Lower lobe of right lung (tissue), 2 donors: ENCODE measurements around the gene MAPK11. TPM values are rescaled to one million over a fixed set of nuclear protein-coding genes. Genes with fewer than 3 reads are reported as not detected.

Experiments used
- ATAC-seq, 2 donors: fragments of 200-7000 bp; cut with Tn5 transposase; one replicate each; pipeline ENCODE4 v1.9.1; 2020 to 2022; ENCODE audit warnings: mild to moderate bottlenecking in 2 of 2, moderate library complexity in 2 of 2
- DNase-seq: peaks from one replicate; pipeline ENCODE4 v3.0.0-alpha.2; 2020
- H3K27ac ChIP-seq: fragments of 200-600 bp; one replicate; pipeline ENCODE4 v1.8.0; 2022
- H3K27me3 ChIP-seq: fragments of 200-600 bp; one replicate; pipeline ENCODE4 v1.8.0; 2022; ENCODE audit warnings: low read depth
- H3K36me3 ChIP-seq: fragments of 200-600 bp; one replicate; pipeline ENCODE4 v1.8.0; 2022; ENCODE audit warnings: mild to moderate bottlenecking
- H3K4me1 ChIP-seq: fragments of 200-600 bp; one replicate; pipeline ENCODE4 v1.8.0; 2022
- H3K4me3 ChIP-seq: fragments of 200-600 bp; one replicate; pipeline ENCODE4 v1.8.0; 2022; ENCODE audit warnings: mild to moderate bottlenecking
- H3K9me3 ChIP-seq: fragments of 200-600 bp; one replicate; pipeline ENCODE4 v1.8.0; 2022
- CTCF ChIP-seq: fragments of 200-600 bp; IDR thresholded peaks from one replicate; pipeline ENCODE4 v1.8.0; 2022; ENCODE audit warnings: antibody characterized with exemption, mild to moderate bottlenecking
- intact Hi-C: fragments of 100-400 bp; cut with DNase I; formaldehyde crosslinking; loops from one replicate; pipeline ENCODE4 v1.11.0; 2022
- total RNA-seq: library from RNA; stranded (reverse); fragmentation: NEBNext Ultra II Directional; extraction: Animal tissue kit (Norgen Biotek cat#: 25700); gene quantifications from one replicate; pipeline ENCODE4 v1.2.1, GENCODE V29; 2021
- donor health status: DM: no; HTN: yes; CAD: no; lungs with severe emphysema.

Gene MAPK11
- total RNA-seq, 1 donor from 2014 or later = 13.1 TPM

GRCh38 chr22:50281957-50282356 lies 11.8 kb upstream of the MAPK11 start:
- no peak overlapping the region for H3K4me3 ChIP-seq
- H3K36me3 ChIP-seq = peaks cover 95% of the 10 kb centered on the region
- no peak for TF ChIP-seq CTCF
- no peaks in the 10 kb centered on the region for H3K9me3 ChIP-seq
- H3K27me3 ChIP-seq = no peaks in the 10 kb centered on the region
- no peak for DNase-seq
- intact Hi-C loops = no loop called here
- H3K27ac ChIP-seq = peak overlapping the region; percentile 64
- H3K4me1 ChIP-seq = peaks cover 17% of the 10 kb centered on the region
- ATAC-seq = peak; percentile 6 to 16

DNA sequence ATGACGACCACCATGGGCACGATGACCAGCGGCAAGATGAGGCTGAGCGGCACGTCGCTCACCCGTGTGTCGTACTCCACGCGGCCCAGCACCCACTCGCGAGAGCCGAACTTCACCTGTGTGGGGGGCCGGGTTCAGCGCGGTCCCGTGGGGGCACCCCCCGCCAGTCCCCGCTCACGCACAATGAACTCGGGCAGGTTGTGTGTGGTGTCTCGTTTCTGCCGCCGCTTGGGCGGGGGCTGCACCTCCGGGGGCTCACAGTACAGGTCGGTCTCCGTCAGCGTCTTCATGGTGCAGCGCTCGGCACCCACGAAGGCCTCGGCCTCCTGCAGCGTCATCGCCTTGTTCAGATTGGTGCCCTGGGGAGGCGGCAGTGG lies 11.2 kb upstream of the MAPK11 start:
- H3K27ac ChIP-seq = no peak overlapping the region
- DNase-seq = no peak
- H3K4me1 ChIP-seq = peaks cover 20% of the 10 kb centered on the region
- TF ChIP-seq CTCF = no peak
- peaks cover 95% of the 10 kb centered on the region for H3K36me3 ChIP-seq
- no peak overlapping the region for H3K4me3 ChIP-seq
- H3K9me3 ChIP-seq = no peaks in the 10 kb centered on the region
- H3K27me3 ChIP-seq = no peaks in the 10 kb centered on the region
- intact Hi-C loops = no loop called here
- no peak for ATAC-seq

- Histone ChIP-seq H3K9me3 (no peaks in the 10 kb centered on the region), H3K27ac (no peak overlapping the region), H3K36me3 (peaks cover 93% of the 10 kb centered on the region), H3K27me3 (no peaks in the 10 kb centered on the region), H3K4me1 (peaks cover 22% of the 10 kb centered on the region), H3K4me3 (no peak overlapping the region)
- TF ChIP-seq CTCF = no peak
- no peak for DNase-seq
- intact Hi-C loops = no loop called here
- ATAC-seq = no peak
Observed at GRCh38 chr22:50280708-50281383, 10.7 kb upstream of the MAPK11 start.

- H3K9me3 ChIP-seq = no peaks in the 10 kb centered on the region
Observed at GRCh38 chr22:50280022-50280707, 10.0 kb upstream of the MAPK11 start.

DNA sequence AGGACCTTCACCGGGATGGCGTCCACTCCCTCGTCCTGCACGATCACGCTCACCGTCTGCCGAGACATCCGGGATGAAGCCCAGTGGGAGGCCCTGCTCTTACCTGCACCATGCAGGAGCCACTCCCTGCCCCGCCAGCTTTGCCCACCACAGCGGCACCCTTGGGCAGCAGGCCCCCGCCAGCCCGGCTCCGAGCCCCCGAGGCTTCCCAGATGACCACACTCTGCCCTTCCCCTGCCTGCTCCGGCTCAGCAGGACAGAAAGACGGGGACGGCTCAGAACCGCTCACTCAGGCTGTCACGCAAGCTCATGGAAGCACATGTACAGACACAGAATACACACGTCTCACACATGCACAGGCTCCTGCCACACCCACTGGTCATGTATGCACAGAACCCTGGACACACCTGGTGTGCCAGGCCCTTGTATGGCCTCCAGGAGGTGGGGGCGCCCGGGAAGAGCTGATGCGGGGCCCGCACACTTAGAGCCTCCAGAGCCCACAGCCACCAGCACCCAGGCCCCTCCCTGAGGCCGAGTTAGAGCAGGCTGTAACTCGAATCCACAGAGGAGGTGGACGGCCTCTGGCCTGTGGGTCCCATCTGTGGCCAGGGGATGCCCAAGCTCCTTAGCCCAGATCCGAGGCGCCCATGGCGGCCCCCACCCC lies 8.9 kb upstream of the MAPK11 start:
- H3K27me3 ChIP-seq = no peaks in the 10 kb centered on the region
- intact Hi-C loops = loop anchor here (10.0 kb wide), 1 partner anchor 46 kb away; the partner anchor contains the start of gene DENND6B
- no peak overlapping the region for H3K4me3 ChIP-seq
- ATAC-seq (no peak), DNase-seq (no peak)
- no peak for TF ChIP-seq CTCF
- no peaks in the 10 kb centered on the region for H3K9me3 ChIP-seq
- no peak overlapping the region for H3K27ac ChIP-seq
- peaks cover 22% of the 10 kb centered on the region for H3K4me1 ChIP-seq
- H3K36me3 ChIP-seq = peaks cover 91% of the 10 kb centered on the region

More at GRCh38 chr22:50280022-50280707, 10.0 kb upstream of the MAPK11 start:
- ATAC-seq (no peak), DNase-seq (no peak)
- H3K4me3 ChIP-seq = no peak overlapping the region
- H3K27me3 ChIP-seq = no peaks in the 10 kb centered on the region
- peaks cover 96% of the 10 kb centered on the region for H3K36me3 ChIP-seq
- peaks cover 22% of the 10 kb centered on the region for H3K4me1 ChIP-seq
- intact Hi-C loops = no loop called here
- no peak for TF ChIP-seq CTCF
- no peak overlapping the region for H3K27ac ChIP-seq
